HG03060 (cell line): ENCODE data around the gene RSPO4.

Source experiments
- ATAC-seq: cut with Tn5 transposase; IDR thresholded peaks from one replicate; pipeline ENCODE4 v1.9.1; 2021; ENCODE audit warnings: low read depth, moderate number of reproducible peaks; ENCODE audit not compliant: unreplicated experiment

RSPO4 gene

GRCh38 chr20:946826-947225 lies 55.3 kb downstream of the RSPO4 start:
- ATAC-seq = no peak

GRCh38 chr20:945841-946240 lies 56.3 kb downstream of the RSPO4 start:
- no peak for ATAC-seq

- ATAC-seq = no peak
These were observed 57.2 kb downstream of the RSPO4 start for GRCh38 chr20:944774-945410.

GRCh38 chr20:944148-944547 lies 58.0 kb downstream of the RSPO4 start:
- ATAC-seq = no peak

- ATAC-seq = no peak
These were observed 59.5 kb downstream of the RSPO4 start for GRCh38 chr20:942611-943010.

- ATAC-seq = no peak
These were observed 61.2 kb downstream of the RSPO4 start for GRCh38 chr20:940926-941325.

- no peak for ATAC-seq
These were observed 62.5 kb downstream of the RSPO4 start for GRCh38 chr20:939606-940005.

- no peak for ATAC-seq
These were observed 67.8 kb downstream of the RSPO4 start for GRCh38 chr20:934186-934840.

GRCh38 chr20:933029-933428 lies 69.1 kb downstream of the RSPO4 start:
- ATAC-seq = no peak

GRCh38 chr20:931401-931800 lies 70.7 kb downstream of the RSPO4 start:
- ATAC-seq = no peak

- no peak for ATAC-seq
These were observed 75.4 kb downstream of the RSPO4 start for GRCh38 chr20:926670-927069.

- no peak for ATAC-seq
These were observed 76.6 kb downstream of the RSPO4 start for GRCh38 chr20:925516-925915.

- no peak for ATAC-seq
These were observed 77.5 kb downstream of the RSPO4 start for GRCh38 chr20:924639-925038.

GRCh38 chr20:922781-923180 lies 79.3 kb downstream of the RSPO4 start:
- no peak for ATAC-seq

GRCh38 chr20:921068-921467 lies 81.0 kb downstream of the RSPO4 start:
- ATAC-seq = no peak

GRCh38 chr20:920311-920710 lies 81.8 kb downstream of the RSPO4 start:
- no peak for ATAC-seq

GRCh38 chr20:919491-919916 lies 82.6 kb downstream of the RSPO4 start:
- no peak for ATAC-seq

GRCh38 chr20:917416-917815 lies 84.7 kb downstream of the RSPO4 start:
- ATAC-seq = no peak

GRCh38 chr20:916825-917224 lies 85.3 kb downstream of the RSPO4 start:
- ATAC-seq = no peak

- ATAC-seq = no peak
These were observed 85.8 kb downstream of the RSPO4 start, which contains the start of gene ANGPT4 for GRCh38 chr20:916125-916799. Gene ANGPT4 (minus strand): TSS chr20:916334. CDS start chr20:916214, 120 bp downstream.

GRCh38 chr20:914727-915498 lies 87.2 kb downstream of the RSPO4 start:
- no peak for ATAC-seq
